HG03159 (cell line): ENCODE data around the gene XXYLT1.

Experiments used
- ATAC-seq: cut with Tn5 transposase; IDR thresholded peaks from one replicate; pipeline ENCODE4 v1.9.1; 2021; ENCODE audit warnings: mild to moderate bottlenecking, moderate library complexity; ENCODE audit not compliant: unreplicated experiment

Gene XXYLT1

DNA sequence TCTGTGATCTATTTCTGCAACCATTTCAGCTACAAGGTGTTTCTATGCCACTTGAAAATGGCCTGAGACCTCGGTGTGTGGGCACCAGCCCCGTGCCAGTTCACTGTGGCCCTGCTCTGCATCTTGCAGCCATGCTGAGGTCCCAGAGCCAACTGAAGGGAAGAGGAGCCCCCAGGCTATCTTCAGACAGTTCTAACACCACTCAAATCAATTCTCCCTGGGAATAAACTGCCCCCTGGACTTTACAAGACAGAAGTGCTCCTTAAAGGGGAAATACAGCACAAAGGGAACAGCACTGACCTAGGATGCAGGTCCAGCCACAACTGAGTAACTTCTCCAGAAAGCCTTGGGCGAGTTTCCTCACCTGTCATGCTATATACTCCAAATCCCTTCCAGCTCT is 3.9 kb downstream of the XXYLT1 start:
- ATAC-seq = no peak

DNA sequence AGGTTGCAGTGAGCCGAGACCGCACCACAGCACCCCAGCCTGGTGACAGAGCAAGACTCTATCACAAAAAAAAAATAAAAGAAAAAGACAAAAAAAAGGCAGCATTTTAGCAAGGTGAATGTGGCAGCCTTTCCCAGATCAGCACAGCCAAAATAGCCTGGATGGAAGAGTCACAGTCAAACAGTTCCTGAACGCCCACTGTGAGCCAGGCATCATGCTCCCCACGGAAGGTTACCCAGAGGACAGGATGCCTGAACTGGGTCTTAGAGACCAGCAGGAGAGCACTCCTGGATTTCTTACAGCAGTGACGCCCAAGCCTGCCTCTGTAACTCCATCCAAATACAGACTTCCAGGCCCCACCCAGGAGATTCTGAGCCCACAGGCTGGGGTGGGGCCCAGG is 4.5 kb downstream of the XXYLT1 start:
- no peak for ATAC-seq

DNA sequence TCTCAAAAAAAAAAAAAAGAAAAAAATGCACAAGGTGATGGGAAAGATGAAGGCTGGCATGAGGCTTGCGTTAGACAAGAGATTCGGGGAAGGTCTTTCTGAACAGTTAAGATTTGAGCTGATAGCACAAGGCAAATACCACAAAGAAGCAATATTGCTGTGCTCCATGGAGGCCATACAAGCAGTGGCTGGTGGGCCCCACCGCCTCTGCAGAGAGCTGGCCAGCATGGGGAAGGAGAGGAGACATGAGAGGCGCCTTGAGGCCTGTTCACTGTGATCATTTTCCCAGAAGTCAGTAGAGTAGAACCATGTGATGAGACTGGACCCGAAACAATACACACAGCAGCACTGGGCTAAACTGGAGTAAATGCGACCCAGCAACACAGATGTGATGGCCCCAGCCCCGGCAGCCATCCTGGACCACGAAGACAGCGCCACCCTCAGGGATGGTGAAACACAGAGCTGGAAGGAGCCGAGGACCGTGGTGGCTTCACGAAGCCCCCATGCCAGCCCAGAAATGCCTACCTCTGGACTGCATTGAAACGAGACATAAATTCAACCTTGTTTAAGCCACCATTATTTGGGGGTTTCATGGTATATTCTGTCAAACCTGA is 5.5 kb downstream of the XXYLT1 start:
- ATAC-seq = no peak

DNA sequence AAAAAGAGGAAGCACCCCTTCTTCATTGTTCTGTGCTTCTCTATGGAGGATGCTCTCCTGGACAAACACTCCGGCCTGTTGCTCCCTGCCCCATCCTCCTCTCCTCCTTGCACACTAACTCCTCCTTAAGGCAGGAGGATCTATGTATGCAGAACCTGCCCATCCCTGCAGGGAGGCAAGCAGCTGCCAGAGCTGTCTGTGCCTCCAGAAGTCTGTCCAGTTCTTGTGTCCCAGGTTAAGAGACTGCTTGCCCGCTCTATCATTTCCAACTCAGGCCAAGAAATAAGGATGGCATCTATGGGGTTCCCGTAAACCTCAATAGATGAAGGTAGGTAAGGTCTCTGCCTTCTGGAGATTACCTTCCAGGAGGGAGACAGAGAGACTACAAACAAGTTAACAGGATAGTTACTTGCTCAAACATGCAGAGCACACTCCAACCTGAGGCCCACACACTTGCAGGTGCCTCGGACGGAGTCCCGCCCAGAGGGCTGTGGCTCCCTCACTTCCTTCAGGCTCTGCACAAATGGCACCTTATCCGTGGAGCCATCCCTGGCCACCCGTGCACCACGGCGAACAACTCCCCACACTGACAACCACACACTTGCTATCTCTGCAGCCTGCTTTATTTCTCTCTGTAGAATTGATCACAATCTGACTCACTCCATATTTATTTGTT is 6.9 kb downstream of the XXYLT1 start:
- no peak for ATAC-seq

DNA sequence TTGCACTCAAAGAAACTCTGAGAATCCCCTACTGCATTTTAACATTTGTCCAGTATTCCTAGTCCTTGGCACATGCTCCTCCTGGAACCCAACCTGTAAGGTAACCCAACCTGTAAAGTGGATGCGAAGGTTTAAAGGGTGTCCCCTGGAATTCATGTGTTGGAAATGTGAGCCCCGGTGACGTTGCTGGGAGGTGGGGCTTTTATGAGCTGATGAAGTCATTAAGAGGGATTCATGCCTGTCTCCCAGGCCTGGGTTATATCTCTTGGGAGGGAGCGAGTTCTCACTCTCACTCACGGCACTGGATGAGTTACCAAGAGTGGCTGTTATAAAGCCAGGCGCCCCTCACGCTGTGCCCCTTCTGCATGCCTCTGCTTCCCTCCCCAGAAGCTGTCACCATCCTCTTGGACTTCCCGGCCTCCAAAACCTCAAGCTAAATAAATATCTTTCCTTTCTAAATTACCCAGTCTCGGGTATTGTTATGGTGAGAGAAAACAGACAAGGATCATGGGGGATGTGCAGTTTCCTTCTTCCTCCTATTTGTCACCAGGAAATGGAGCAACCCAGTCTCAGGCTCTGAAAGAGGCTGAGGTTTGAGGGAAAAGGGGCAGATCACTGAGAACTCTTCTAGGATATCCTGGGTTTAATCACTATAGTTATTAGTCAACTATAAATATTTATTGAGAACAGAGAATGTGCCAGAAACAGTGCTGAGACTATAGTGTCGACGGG is 7.6 kb downstream of the XXYLT1 start:
- ATAC-seq = no peak

DNA sequence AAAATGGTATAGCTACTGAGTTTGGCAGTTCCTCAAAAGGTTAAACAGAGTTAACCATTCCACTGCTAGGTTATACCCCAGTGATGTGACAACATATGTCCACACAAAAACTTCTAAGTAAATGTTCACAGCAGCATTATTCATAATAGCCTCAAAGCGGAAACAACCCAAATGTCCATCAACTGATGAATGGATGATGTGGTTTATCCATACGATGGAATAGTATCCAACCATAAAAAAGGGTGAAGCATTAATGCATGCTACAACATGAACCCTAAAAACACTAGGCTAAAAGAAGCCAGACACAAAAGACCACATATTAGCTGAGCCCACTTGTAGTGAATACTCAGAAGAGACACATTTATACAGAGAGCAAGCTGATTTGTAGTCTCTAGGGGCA is 9.0 kb downstream of the XXYLT1 start:
- no peak for ATAC-seq

DNA sequence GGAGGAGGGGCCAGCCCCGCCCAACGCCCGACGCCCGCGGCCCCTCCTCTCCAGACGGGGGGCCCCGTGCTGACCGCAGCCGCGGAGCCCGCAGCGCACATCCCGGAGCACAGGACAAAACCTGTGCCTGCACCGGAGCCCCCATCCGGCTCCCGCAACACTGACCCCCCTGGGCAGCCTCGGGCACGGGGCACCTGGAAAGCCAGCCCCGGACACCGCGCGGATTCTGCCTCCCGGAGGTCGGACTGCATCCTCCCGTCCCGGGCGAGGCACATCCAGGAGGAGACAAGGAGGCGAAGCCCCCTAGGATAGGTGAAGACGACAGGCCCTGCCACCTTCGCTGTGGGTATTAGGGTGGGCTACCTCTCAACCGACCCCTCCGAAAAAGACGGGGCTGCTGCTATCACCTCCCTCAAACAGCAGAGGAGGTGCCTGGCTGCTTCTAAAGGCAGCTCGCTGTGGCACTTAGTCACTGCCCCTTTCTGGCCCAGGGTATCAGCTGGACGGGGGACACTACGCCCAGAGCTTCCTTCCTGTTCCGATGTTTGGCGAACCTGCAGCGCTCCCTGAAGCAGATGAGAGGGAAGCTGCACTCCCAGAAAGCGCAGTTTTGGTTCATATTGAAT is 10.6 kb downstream of the XXYLT1 start:
- peak; percentile 28 for ATAC-seq

DNA sequence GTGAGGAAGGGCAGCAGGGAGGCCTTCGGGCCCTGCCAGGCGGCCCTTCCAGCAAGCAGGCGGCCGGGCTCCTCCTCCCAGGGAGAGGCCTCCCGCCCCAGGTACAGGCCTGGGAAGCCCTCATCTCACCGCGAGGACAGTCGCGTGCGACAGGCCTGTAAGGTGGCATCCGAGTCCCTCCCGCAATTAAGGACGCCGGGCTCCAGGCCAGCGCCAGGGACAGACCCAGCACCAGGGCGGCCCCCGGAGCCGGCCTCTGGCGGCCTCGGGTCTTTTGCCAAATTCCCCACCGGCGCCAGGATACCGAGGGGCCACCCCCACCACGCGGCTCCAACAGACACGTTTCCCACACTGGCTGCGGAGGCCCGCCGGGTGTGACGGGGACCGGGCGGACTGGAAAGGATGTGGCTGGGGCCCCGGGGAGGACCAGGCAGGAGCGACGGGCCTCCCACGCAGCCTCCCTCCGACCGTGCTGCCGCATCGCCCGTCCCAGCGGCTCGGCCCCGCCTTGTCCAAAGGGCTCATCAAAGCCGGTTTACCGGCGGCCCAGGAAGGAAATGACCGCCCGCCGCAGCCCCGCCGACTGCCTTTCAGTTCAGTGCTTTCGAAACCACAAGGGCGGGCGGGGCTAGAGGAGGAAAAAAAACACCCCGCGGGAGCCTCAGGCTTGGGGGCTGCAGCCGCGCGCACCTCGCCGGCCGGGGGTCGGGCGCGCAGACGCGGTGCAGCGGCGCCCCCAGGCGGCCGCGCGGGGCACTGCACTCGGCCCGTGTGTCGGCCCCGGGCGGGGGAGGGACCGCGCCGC is 11.3 kb downstream of the XXYLT1 start:
- ATAC-seq = peak; percentile 83

DNA sequence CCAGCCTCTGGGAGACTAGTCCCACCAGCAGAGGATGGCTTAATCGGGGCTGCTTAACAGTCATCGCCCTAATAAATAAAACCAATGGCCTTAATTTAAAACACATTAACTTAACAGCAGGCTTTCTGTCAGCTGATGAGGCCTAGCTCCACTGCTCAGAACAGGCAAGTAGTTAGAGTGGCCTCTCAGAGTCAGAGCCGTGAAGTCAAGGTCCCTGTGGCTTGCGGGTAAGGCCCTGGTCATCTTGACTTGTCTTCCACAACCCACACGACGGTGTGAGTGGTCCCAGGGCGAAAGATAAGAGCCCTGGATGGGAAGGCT is 11.8 kb downstream of the XXYLT1 start:
- ATAC-seq = peak; percentile 5

DNA sequence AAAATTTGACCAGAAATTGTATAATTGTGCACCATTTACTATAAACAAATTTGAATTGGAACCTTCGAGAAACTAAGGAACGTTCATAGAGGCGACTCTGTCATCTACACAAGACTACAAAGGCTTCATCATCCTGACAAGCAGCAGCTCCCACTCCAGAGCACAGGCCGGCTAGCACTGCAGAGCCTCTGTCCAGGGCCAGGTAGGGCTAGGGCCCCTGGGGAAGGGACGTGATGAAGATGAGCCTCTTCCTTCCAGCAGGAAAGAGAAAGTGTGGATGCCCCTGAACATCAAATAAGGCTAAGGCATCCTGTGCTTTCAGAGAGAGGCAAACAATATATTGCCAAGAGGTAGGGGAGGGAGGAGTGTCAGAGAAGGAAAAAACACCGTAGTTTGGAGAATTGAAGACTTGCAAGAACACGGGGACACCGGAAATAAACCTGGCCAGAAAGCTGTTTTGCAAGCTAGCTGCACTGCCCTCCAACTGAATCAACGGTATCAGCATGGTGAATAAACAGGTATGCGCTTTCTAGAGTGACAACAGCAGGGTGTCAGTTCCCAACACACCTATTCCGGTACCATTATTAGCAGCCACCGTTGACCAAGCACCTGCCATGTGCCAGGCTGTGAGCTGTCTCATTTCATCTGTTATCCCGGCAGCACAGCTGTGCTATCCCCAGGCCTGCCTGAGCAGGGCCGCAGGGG is 12.4 kb downstream of the XXYLT1 start:
- no peak for ATAC-seq

DNA sequence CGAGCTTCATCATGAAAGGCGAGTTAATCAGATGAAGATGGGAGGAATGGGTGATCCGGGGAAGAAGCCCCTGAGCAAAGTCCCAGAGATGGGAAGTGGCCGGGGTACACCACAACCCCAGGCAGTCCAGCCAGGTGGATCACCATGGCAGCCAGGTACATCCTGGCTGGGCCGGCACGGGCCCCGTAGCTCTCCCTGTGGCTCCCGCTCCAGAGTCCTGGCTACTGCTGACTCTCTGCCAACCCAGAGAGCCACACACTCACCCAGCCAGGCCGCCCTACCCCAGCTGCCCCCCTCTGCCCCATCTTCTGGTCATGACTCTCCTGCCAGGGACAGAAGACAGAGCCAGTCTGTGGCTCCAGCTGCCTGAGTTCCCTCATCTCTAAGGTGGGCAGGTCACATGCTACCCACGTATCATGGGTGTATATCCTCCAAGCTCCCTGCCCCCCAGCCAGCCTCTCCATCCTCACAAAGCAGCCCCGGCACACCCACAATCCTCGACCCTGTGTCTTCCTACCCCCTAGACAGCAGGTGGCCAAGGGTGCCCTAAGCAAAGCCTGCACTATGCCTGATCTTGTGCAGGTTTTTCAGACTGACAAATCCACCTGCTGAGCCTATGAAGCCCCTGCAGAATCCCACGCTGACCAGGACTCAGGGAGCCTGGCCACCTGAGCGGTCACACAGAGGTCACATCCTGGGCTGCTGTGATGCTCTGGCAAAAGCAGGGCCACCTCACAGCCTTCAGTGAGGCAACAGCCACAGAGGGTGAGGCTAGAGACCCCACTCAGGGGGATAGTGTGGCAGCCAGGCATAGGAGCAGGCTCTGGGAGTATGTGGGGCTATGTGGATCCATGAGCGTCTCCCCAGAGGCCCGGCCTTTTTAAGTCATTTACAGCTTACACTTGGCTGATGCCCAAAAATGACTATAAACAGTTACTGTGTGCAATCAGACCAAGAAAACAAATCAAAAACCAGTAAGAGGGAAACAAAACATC is 13.2 kb downstream of the XXYLT1 start:
- no peak for ATAC-seq

DNA sequence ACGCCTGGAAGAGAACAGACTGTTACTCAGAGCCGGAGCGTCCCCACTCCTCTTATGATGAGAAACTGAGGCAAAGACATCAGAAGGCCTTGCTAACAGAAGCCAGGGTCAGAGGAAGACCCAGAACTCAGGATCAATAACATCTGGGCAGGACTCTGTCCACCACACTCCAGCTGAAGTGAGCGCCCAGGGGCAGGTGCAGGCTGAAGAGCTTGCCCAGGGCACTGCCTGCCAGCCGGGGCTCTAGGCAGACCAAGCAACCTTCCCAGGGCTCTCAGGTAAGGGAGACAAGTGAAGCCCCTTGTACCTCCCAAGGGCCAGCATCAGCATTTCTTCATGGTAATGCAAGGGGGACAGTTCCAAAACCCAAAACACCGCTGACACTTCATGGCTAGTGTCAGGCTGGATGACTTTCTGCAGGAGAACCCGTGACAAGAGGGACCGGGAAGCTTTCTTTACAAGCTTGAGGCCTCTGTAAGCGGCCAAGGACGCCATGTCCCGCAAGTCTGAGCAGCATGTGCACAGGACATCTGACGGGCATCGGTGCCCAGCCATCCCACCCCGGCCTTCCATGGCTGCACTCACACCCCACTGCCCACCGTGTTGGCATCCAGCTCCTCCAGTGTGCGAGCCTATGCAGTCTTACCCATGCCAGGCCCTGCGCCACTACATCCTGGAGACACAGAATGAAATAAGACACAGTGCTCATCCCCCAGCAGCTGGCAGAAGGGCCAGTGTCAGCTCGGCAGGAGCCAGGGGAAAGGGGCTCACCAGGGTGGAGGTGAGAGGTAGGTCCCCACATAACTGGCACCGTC is 14.1 kb downstream of the XXYLT1 start:
- no peak for ATAC-seq

DNA sequence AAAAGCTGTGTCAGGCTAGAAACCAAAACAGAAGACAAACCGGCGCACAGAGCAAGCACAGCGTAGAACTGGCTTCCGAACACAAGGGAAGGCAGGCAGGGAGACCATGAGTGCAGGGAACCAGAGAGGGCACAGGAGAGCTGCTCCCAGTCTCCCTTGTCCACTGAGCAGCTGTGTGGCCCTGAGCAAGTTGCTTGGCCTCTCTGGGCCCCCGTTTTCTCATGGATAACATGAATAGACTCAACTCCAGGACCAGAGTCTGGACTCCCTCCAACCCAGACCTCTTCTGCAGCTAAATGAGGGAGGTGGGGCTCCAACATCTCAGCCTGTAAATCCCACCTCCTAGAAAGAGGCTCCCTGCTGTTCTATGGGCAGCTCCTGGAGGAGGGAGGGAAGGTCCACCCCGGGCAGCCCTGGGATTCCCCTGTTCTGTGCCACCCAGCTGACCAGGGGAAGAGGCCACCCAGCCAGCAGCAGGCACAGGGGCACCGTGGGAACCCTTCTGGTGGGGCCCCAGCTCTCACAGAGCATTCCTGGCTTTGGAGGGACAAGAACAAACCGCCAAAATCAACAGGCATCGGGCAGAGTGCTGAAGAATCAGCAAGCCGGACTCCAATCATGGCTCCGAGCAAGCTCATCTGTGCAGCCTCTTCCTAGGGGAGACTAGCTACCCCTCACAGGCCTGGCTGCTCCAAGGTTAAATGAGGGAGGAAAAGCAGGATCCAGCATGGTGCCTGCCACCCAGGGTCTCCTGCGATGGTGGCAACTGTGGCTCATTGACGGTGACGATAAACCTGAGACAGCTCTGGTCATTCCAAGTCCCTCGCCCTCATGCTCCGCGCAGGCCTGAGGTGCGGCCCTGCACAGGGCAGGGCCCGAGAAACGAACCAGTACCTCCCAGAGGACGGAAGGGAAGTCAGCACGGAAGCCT is 15.1 kb downstream of the XXYLT1 start:
- no peak for ATAC-seq

DNA sequence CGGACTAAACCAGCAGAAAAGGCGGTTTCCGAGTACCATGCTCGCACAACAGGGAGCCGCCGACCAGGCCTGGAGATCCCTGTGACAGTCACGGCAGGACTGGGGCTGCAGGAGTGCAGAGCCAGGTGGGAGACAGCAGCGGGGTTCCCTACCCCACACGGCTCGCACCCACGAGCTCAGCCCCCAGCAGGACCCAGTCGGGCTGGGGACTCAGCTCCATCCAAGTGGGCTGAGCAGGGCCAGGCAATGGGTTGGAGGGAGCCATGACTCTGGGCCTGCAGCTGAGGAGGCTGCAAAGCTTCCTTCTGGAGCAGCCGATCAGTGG is 15.8 kb downstream of the XXYLT1 start:
- ATAC-seq = no peak

DNA sequence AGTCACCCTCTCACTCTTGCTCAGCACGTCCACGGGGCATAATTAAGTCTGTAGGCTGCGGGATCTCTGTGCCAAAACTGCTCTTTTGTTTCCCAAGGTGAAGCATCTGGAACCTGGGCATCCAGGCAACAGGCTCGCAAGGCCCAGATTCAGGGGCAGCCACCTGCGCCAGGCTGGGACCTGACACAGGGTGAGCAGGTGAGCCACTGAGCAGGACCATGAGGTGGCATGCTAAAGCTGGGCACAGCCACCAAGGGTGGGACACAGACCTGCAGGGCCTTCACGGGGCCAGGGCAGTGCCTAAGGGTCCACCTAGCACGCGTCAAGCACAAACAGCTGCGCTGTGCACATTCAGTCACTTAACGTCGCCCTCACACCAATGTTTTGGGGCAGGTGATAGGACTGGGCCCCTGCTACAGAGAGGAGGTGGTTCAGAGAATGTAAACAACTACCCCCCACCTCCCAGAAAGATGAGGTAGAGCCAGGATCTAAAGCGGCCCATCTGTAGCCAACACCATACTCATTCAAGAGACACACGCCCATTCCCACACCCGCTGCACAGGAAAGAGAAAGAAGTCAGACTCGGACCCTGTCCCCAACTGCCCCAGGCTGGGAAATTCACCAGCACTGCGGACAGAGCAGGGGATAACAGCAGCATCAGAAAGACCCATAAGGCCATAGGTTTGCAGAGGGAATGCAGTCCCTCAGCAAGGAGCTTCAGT is 16.3 kb downstream of the XXYLT1 start:
- no peak for ATAC-seq

DNA sequence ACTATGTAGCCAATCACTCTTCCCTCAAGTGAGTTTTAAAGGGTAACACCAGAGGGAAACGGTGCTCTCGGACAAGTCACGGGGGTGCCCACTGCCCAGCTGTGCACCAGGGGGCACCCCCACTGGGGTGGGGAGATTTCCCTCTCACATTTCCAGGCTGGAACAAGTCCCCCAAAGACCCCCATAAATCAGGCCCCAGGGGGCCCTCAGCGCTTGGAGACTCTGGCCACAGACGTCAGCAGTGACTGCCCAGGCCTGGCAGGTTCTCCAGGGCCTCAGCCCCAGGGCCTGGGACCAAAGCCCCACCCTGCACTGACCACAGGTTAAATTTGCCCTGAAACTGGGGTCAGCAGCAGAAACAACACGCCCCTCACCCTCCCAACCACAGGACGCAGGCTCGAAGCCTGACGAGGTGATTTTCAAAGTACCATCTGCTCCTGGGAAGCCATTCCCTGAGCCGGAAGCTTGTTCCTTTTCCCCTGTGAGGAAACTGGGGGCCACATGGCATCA is 17.0 kb downstream of the XXYLT1 start:
- ATAC-seq = no peak
